OCI-LY3 (cell line): ENCODE data around the gene ABHD17A.
A peak's percentile ranks its signal among the peaks of the same experiment; 100 is the strongest.

Experiments used
- CTCF ChIP-seq: fragments of 200-600, 300-600 bp; sonication (generic); IDR thresholded peaks from 2 replicates; pipeline ENCODE4 v1.5.1; 2014; ENCODE audit warnings: antibody characterized with exemption, low read length, low read depth
- EZH2phosphoT487 ChIP-seq: fragments of 200-600 bp; shearing (Covaris generic); IDR thresholded peaks from 2 replicates; pipeline ENCODE4 v1.6.1; 2018; ENCODE audit warnings: antibody characterized with exemption, mixed run types, low read depth

GRCh38 chr19:1875646-1876495 is 9.4 kb downstream of the ABHD17A start:
- 0 out of 2 replicates have a peak, but pooled peaks have one; percentile 14 for TF ChIP-seq CTCF
- TF ChIP-seq EZH2phosphoT487: no peak
